ENCODE measurements around the gene NNT. TPM values are rescaled to one million over a fixed set of nuclear protein-coding genes. Genes with fewer than 3 reads are reported as not detected.

NNT gene
- total RNA-seq, 1 donor from 2014 or later, result 80.4 TPM

DNA sequence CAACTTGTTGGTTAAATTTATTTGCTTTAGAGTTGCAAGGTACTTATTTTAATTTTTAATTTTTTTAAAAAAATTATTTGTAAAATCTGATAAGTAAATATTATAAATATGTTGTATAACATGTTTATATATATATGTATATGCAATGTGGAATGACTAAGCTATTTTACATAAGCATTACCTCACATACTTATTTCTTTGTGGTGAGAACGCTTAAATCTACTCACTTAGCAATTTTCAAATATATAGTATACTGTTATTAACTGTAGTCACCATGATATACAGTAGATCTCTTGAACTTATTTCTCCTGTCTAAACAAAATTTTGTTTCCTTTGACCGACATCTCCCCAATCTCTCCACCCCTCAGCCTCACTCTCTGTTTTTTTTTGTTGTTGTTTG is 147.8 kb downstream of the NNT start:
- H3K36me3 Mint-ChIP-seq, result no peaks in the 10 kb centered on the region
- no peak overlapping the region for H3K27ac Mint-ChIP-seq
- no peaks in the 10 kb centered on the region for H3K4me1 Mint-ChIP-seq (ENCODE audit: unreplicated experiment)
- no peaks in the 10 kb centered on the region for H3K27me3 Mint-ChIP-seq
- TF ChIP-seq, protein P1, sequence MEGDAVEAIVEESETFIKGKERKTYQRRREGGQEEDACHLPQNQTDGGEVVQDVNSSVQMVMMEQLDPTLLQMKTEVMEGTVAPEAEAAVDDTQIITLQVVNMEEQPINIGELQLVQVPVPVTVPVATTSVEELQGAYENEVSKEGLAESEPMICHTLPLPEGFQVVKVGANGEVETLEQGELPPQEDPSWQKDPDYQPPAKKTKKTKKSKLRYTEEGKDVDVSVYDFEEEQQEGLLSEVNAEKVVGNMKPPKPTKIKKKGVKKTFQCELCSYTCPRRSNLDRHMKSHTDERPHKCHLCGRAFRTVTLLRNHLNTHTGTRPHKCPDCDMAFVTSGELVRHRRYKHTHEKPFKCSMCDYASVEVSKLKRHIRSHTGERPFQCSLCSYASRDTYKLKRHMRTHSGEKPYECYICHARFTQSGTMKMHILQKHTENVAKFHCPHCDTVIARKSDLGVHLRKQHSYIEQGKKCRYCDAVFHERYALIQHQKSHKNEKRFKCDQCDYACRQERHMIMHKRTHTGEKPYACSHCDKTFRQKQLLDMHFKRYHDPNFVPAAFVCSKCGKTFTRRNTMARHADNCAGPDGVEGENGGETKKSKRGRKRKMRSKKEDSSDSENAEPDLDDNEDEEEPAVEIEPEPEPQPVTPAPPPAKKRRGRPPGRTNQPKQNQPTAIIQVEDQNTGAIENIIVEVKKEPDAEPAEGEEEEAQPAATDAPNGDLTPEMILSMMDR (conservative IDR thresholded peaks at IDR 0.05), result no peak
- no peak overlapping the region for H3K4me3 Mint-ChIP-seq
- no peak for DNase-seq (ENCODE audit: extremely low spot score, unreplicated experiment)
- H3K9me3 Mint-ChIP-seq, result no peaks in the 10 kb centered on the region

DNA sequence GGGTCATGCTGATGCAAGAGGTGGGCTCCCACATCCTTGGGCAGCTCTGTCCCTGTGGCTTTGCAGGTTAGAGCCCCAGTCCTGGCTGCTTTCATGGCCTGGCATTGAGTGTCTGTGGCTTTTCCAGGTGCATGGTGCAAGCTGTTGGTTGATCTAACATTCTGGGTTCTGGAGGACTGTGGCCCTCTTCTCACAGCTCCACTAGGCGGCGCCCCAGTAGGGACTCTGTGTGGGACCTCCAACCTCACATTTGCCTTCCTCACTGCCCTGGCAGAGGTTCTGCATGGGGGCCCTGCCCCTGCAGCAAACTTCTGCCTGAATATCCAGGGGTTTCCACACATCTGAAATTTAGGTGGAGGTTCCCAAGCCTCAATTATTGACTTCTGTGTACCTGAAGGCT is 150.1 kb downstream of the NNT start:
- H3K36me3 Mint-ChIP-seq, result no peaks in the 10 kb centered on the region
- H3K9me3 Mint-ChIP-seq, result peaks cover 4% of the 10 kb centered on the region
- DNase-seq (ENCODE audit: extremely low spot score, unreplicated experiment), result no peak
- TF ChIP-seq, protein P1 (conservative IDR thresholded peaks at IDR 0.05), result no peak
- no peak overlapping the region for H3K4me3 Mint-ChIP-seq
- no peaks in the 10 kb centered on the region for H3K4me1 Mint-ChIP-seq (ENCODE audit: unreplicated experiment)
- no peaks in the 10 kb centered on the region for H3K27me3 Mint-ChIP-seq
- H3K27ac Mint-ChIP-seq, result no peak overlapping the region

Other genes starting within 250 kb of the NNT start
- 2.0 TPM in 1 of 2 replicates, not detected in the other for gene CCL28, start 190.8 kb upstream of the NNT start, total RNA-seq (ENCODE audit: low replicate concordance)
- 11.4 and 11.6 TPM in 2 replicates for gene TMEM267, start 119.3 kb upstream of the NNT start, total RNA-seq (ENCODE audit: low replicate concordance)
- 2.0 and 8.3 TPM in 2 replicates for gene C5orf34, start 88.0 kb upstream of the NNT start, total RNA-seq (ENCODE audit: low replicate concordance)
- 79.9 and 95.5 TPM in 2 replicates for gene PAIP1, start 46.1 kb upstream of the NNT start, total RNA-seq (ENCODE audit: low replicate concordance)

Data from type B pancreatic cell (in vitro differentiated cells).